CD8-positive, alpha-beta memory T cell (primary cell): ENCODE results near the gene CATSPER2. TPM values are rescaled to one million over a fixed set of nuclear protein-coding genes. Genes with fewer than 3 reads are reported as not detected.
"Not testable (repeated sequence)": the region's sequence is repeated elsewhere in the genome, so short reads cannot be mapped to it uniquely, and the experiment has no call there.

Experiments
- CTCF ChIA-PET: fragments of 350-600 bp; sonication (Branson Sonifier 250); formaldehyde crosslinking; loops from one replicate; lab custom pipeline; 2021; ENCODE audit warnings: antibody characterized with exemption; lab: Charles Lee
- POLR2A ChIA-PET: fragments of 350-600 bp; sonication (Branson Sonifier 250); formaldehyde crosslinking; loops from one replicate; lab custom pipeline; 2021; ENCODE audit warnings: antibody characterized with exemption; lab: Charles Lee
- DNase-seq, 5 donors: peaks; one replicate each; pipeline versions ENCODE4 v3.0.0 to v3.0.0-alpha.2; 2020 to 2022; ENCODE audit warnings: mixed read lengths in 1 of 5
- H3K27ac ChIP-seq: one replicate; pipeline ENCODE4 v1.7.0; 2013; ENCODE audit warnings: low read depth, mild to moderate bottlenecking, low read length, moderate library complexity
- H3K27me3 ChIP-seq: 2 replicates; pipeline ENCODE4 v1.7.0; 2013; ENCODE audit warnings: low read length, mild to moderate bottlenecking; ENCODE audit not compliant: insufficient read depth, poor library complexity, severe bottlenecking
- H3K36me3 ChIP-seq: 2 replicates; pipeline ENCODE4 v1.7.0; 2013; ENCODE audit warnings: mild to moderate bottlenecking, low read length, moderate library complexity; ENCODE audit not compliant: insufficient read depth
- H3K4me1 ChIP-seq: 2 replicates; pipeline ENCODE4 v1.7.0; 2013; ENCODE audit warnings: mild to moderate bottlenecking, low read length, moderate library complexity; ENCODE audit not compliant: insufficient read depth
- H3K4me3 ChIP-seq: 2 replicates; pipeline ENCODE4 v1.7.0; 2013; ENCODE audit warnings: mild to moderate bottlenecking, low read length
- H3K9me3 ChIP-seq: 2 replicates; pipeline ENCODE4 v1.7.0; 2013; ENCODE audit warnings: mild to moderate bottlenecking, low read length
- H3K27ac Mint-ChIP-seq, 8 donors: one replicate each; pipeline ENCODE4 v1.8.0; 2020 to 2021; ENCODE audit warnings: mixed read lengths in 8 of 8, mild to moderate bottlenecking in 6 of 8, inconsistent platforms in 3 of 8, moderate library complexity in 3 of 8
- H3K27me3 Mint-ChIP-seq, 2 donors: one replicate each; pipeline ENCODE4 v1.8.0; 2020 to 2021; ENCODE audit warnings: mixed read lengths in 2 of 2, mild to moderate bottlenecking in 1 of 2, moderate library complexity in 1 of 2
- H3K36me3 Mint-ChIP-seq, 3 donors: one replicate each; pipeline ENCODE4 v1.8.0; 2020 to 2021; ENCODE audit warnings: mixed read lengths in 3 of 3, inconsistent platforms in 1 of 3, mild to moderate bottlenecking in 1 of 3
- H3K4me1 Mint-ChIP-seq, 3 donors: one replicate each; pipeline ENCODE4 v1.8.0; 2020 to 2021; ENCODE audit warnings: mixed read lengths in 3 of 3, inconsistent platforms in 1 of 3, mild to moderate bottlenecking in 1 of 3
- H3K4me3 Mint-ChIP-seq, 7 donors: one replicate each; pipeline ENCODE4 v1.8.0; 2020 to 2021; ENCODE audit warnings: mixed read lengths in 7 of 7, mild to moderate bottlenecking in 6 of 7, moderate library complexity in 4 of 7, inconsistent platforms in 2 of 7
- H3K9me3 Mint-ChIP-seq, 5 donors: one replicate each; pipeline ENCODE4 v1.8.0; 2020 to 2022; ENCODE audit warnings: mixed read lengths in 5 of 5, mild to moderate bottlenecking in 3 of 5, moderate library complexity in 2 of 5, inconsistent platforms in 1 of 5
- polyA plus RNA-seq: library from polyadenylated mRNA; unstranded; fragments of 300-500 nt; fragmentation: Illumina TruSeq; gene quantifications from one replicate; pipeline ENCODE4 v1.2.3, GENCODE V29; 2021
- total RNA-seq, 2 experiments: library from RNA; stranded (reverse); gene quantifications; one replicate each; pipeline ENCODE4 v1.2.3, GENCODE V29; 2021

The CATSPER2 gene
- total and polyA plus RNA-seq, 3 experiments from 2014 or later, result 0.77 to 3.1 (median 1.1) TPM

DNA sequence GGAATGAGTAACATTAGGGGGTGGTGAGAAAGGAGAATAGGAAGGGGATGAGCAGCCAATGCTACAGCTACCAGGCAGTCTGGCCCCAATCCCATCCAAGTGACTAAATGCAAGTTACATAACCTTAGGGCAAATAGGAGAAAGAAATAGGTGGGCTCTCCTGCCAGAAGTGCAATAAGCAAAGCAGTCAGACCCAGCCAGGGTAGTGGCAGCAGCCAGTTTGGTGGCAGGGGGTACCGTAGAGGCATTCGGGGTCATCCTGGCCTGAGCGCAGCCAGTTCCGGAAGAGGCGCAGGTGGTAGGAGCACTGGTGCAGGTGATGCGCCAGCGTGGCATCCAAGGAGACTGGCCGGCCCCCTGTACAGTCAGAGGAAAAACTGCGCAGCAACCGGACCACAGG, 11.1 kb upstream of the CATSPER2 start:
- H3K4me3 Mint-ChIP-seq, H3K36me3 ChIP-seq: not testable (repeated sequence)

DNA sequence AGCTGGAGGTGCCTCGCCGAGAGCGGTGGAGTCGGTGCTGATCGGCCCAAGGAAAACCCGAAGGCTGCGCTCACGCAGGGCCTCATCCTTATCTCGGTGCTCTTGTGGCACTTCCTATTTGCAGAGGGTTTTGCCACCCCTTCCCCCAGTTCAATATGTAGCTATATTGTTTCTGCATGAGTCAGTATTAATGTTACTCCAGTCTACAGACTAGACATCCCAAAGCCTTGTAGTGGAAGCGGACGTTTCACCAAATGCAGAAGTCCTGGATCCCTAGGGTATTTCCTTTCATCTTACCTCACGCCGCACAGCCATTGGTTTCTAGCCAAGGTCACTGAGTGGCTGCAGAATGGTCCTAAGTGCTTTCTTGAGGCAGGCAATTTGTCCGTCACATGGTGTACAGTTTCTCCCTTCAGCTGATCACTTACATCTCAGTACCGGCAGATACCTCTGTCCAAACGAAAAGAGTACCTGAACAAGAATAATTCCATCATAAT, 834 bp upstream of the CATSPER2 start:
- H3K4me3 ChIP-seq, H3K4me1 Mint-ChIP-seq, H3K4me3 Mint-ChIP-seq, DNase-seq, H3K27me3 Mint-ChIP-seq, CTCF ChIA-PET, H3K36me3 ChIP-seq, H3K27me3 ChIP-seq, H3K27ac ChIP-seq, H3K27ac Mint-ChIP-seq, H3K9me3 ChIP-seq, POLR2A ChIA-PET, H3K4me1 ChIP-seq, H3K9me3 Mint-ChIP-seq: not testable (repeated sequence)
- H3K36me3 Mint-ChIP-seq, result peaks cover 15 to 20% (median 18%) of the 10 kb centered on the region in 3 donors

More for the DNA sequence above, 11.1 kb upstream of the CATSPER2 start:
- H3K4me1 ChIP-seq, H3K4me3 ChIP-seq, DNase-seq, CTCF ChIA-PET, POLR2A ChIA-PET, H3K4me1 Mint-ChIP-seq, H3K27me3 Mint-ChIP-seq, H3K27ac Mint-ChIP-seq, H3K27ac ChIP-seq, H3K9me3 ChIP-seq, H3K27me3 ChIP-seq, H3K9me3 Mint-ChIP-seq, H3K36me3 Mint-ChIP-seq: not testable (repeated sequence)

DNA sequence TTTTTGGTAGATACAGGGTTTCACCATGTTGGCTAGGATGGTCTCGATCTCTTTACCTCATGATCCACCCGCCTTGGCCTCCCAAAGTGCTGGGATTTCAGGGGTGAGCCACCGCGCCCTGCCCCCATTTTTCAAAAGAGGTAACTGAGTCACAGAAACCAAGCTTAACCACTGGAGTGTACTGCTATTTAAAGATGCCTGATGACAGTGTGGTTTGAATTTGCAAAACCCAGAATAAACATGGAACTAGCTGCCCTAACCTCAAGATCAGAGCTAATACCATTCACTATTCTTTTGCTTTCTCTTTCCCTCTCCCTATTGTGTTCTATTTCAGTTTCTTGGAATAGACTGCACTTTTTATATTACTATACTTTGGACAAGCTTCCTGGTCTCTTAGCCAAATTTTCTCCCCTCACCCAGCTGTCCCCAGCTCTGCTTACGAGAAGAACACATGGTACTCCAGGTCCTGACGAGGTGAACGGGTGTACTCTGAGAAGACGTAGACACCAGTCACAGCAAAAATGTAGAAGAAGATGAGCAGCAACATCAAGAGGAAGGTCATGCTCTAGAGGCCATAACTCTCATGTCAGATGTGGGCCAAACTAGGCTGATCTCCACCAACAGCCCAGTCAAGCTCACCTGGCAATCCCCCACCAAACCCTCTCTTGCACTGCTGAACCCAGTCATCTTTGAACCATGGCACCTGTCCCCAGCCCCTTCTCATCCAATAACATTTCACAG, 10.0 kb downstream of the CATSPER2 start:
- H3K9me3 ChIP-seq, H3K9me3 Mint-ChIP-seq, H3K27ac ChIP-seq, H3K4me1 Mint-ChIP-seq, H3K4me3 ChIP-seq, H3K4me1 ChIP-seq, H3K36me3 ChIP-seq, POLR2A ChIA-PET, DNase-seq, H3K27me3 Mint-ChIP-seq, H3K36me3 Mint-ChIP-seq, H3K4me3 Mint-ChIP-seq, H3K27me3 ChIP-seq, CTCF ChIA-PET, H3K27ac Mint-ChIP-seq: not testable (repeated sequence)

DNA sequence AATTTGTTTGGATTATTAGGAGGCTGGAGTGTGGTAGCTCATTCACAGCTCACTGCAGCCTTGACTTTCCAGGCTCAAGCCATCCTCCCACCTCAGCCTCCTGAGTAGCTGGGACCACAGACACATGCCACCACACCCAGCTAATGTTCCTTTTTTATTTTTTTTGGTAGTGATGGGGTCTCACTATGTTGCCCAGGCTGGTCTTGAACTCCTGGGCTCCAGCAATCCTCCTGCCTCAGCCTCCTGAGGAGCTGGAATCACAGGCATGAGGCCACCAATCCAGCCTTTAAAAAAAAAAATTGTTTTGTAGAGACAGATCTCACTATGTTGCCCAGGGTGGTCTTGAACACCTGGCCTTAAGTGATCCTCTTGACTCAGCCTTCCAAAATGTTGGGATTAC, 21.7 kb downstream of the CATSPER2 start:
- POLR2A ChIA-PET, CTCF ChIA-PET: not testable (repeated sequence)

DNA sequence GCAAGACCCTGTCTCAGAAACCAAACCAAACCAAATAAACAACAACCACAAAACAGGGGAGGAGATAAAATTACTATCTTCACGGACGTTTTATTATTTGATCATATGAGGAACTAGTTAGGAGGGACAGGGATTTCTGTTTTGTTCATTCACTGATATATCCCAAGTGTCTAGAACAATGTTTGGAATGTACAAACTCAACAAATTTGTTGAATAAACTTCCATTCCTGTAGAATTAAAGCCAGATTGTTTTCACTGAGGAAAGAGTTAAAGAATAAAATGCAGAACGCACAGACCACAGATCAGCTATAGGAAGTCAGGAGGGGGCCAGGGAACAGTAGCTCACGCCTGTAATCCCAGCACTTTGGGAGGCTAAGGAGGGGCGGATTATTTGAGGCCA, 23.5 kb downstream of the CATSPER2 start:
- Histone ChIP-seq H3K27me3 (no peaks in the 10 kb centered on the region), H3K36me3 (no peaks in the 10 kb centered on the region), H3K4me1 (no peaks in the 10 kb centered on the region), H3K27ac (no peak overlapping the region), H3K9me3 (no peaks in the 10 kb centered on the region), H3K4me3 (no peak overlapping the region)
- no peak overlapping the region for H3K27ac Mint-ChIP-seq
- ChIA-PET POLR2A (no interaction called here), CTCF (no interaction called here)
- no peaks in the 10 kb centered on the region for H3K36me3 Mint-ChIP-seq
- H3K27me3 Mint-ChIP-seq, result peaks cover 2 to 6% of the 10 kb centered on the region in 2 donors
- H3K4me1 Mint-ChIP-seq, result no peaks in the 10 kb centered on the region
- H3K9me3 Mint-ChIP-seq, result peaks cover 0 to 2% (median 0%) of the 10 kb centered on the region in 5 donors
- no peak overlapping the region for H3K4me3 Mint-ChIP-seq
- no peak for DNase-seq

More for the DNA sequence above, 21.7 kb downstream of the CATSPER2 start:
- H3K27ac Mint-ChIP-seq, H3K4me1 Mint-ChIP-seq, H3K4me1 ChIP-seq, DNase-seq, H3K36me3 Mint-ChIP-seq, H3K9me3 Mint-ChIP-seq, H3K27me3 Mint-ChIP-seq, H3K36me3 ChIP-seq, H3K4me3 ChIP-seq, H3K4me3 Mint-ChIP-seq, H3K9me3 ChIP-seq, H3K27me3 ChIP-seq, H3K27ac ChIP-seq: not testable (repeated sequence)

DNA sequence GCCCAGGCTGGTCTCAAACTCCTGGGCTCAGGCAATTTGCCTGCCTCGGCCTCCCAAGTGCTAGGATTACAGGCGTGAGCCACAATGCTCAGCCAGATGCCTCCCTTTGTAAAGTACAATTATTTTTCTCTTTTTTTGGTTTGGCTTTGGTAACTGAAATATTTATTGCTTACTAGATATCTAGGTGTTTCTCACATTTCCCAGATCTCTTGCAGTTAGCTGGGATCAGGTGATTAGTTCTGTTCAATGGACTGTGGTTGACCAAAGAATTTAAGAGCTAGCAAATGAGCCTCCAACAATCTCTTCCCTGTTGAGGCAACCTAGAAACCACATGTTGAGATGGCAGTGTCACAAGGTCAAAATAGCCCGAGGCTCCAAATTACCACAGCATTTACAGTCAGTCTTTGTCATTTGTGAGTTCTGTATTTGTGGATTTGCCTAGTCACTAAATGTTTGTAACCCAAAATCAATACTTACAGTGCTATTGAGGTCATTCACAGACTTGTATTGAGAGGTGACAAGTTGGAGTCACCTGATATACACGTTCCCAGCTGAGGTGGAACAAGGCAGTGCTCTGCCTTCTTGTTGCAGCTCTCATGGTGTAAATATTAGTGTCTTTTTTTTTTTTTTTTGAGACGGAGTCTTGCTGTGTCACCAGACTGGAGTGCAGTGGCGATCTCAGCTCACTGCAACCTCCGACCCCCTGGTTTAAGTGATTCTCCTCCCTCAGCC, 26.4 kb downstream of the CATSPER2 start:
- DNase-seq, H3K27ac ChIP-seq, H3K36me3 ChIP-seq, POLR2A ChIA-PET, H3K4me3 Mint-ChIP-seq, H3K36me3 Mint-ChIP-seq, H3K27me3 Mint-ChIP-seq, CTCF ChIA-PET, H3K9me3 ChIP-seq, H3K9me3 Mint-ChIP-seq, H3K27me3 ChIP-seq, H3K4me1 ChIP-seq, H3K27ac Mint-ChIP-seq, H3K4me3 ChIP-seq, H3K4me1 Mint-ChIP-seq: not testable (repeated sequence)

DNA sequence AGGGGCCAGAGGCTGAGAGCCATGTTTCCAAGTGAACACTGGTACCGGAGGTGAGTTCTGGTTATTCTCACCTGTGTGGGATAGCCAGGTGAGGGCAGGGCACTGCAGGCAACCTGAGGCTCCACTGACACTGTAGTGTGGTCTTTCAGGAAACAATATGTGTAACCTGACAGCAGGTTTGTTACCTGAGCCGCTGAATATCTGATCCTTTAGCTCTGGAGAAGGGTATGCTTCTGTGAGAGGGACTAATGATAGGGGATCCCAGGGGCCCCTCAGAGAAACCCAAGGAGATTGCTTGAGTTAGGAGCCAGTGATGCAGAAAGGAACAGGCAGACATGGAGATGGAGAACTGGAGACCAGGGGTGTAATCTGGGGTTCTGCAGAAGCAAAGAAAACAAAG, 29.9 kb downstream of the CATSPER2 start, which contains the start of gene STRC:
TSS of gene STRC (minus strand) at position 101 of the 400 bp plus-strand sequence. CDS start at position 23, 78 bp downstream.
- H3K36me3 Mint-ChIP-seq, H3K27me3 Mint-ChIP-seq, H3K27ac Mint-ChIP-seq, H3K4me3 ChIP-seq, H3K27ac ChIP-seq, H3K9me3 Mint-ChIP-seq, H3K4me3 Mint-ChIP-seq, DNase-seq, H3K27me3 ChIP-seq, H3K36me3 ChIP-seq, H3K4me1 Mint-ChIP-seq, H3K9me3 ChIP-seq, H3K4me1 ChIP-seq, POLR2A ChIA-PET, CTCF ChIA-PET: not testable (repeated sequence)

DNA sequence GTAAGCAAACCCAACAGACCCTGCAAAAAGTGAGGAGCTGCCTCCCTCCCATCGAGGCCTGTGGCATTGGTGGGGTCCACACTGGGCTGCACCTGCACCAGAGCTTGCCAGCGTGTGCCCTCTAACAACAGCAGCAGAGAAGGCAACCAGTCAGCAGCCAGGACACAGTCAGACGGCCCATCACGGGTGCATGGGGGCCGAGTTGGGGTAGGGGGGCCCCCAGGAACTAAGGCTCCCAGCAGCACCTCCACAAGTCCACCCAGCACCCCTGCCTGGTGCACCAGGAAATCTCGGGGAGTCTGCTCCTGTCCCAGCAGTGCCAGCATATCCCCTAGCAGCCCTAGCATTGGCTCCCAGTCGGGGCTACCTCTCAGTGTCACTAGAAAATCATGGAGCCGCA, 30.9 kb downstream of the CATSPER2 start:
- H3K9me3 ChIP-seq, H3K4me3 Mint-ChIP-seq, H3K27ac ChIP-seq, DNase-seq, H3K36me3 Mint-ChIP-seq, H3K27me3 ChIP-seq, H3K27ac Mint-ChIP-seq, H3K4me3 ChIP-seq, H3K4me1 Mint-ChIP-seq, H3K36me3 ChIP-seq, H3K27me3 Mint-ChIP-seq, H3K9me3 Mint-ChIP-seq, CTCF ChIA-PET, H3K4me1 ChIP-seq, POLR2A ChIA-PET: not testable (repeated sequence)
